IMR-90 (cell line): ENCODE measurements around the gene NCOA3. TPM values are rescaled to one million over a fixed set of nuclear protein-coding genes. Genes with fewer than 3 reads are reported as not detected.

Experiments
- ATAC-seq: fragments of 200-7000 bp; cut with Tn5 transposase; 2 replicates; pipeline ENCODE4 v1.9.1; 2020; ENCODE audit warnings: low read depth, mild to moderate bottlenecking, moderate library complexity
- BruUV-seq: library from RNA; stranded (reverse); fragments of 400-500 nt; replicated peaks from 2 replicates; lab custom pipeline; 2021; lab: Mats Ljungman, UMichigan
- CTCF ChIA-PET: fragments of 300-600 bp; formaldehyde crosslinking; extraction: SDS; loops from one replicate; lab custom pipeline; 2021; ENCODE audit warnings: antibody characterized with exemption; lab: Yijun Ruan, JAX
- POLR2A ChIA-PET: fragments of 300-600 bp; sonication (Branson Sonifier 250); formaldehyde crosslinking; loops from one replicate; lab custom pipeline; 2022; ENCODE audit warnings: antibody characterized with exemption; ENCODE audit not compliant: unreplicated experiment; lab: Charles Lee
- DNase-seq: peaks from one replicate; pipeline ENCODE4 v3.0.0; 2013
- H2AFZ ChIP-seq: replicated peaks from 2 replicates; pipeline ENCODE3; 2013; ENCODE audit warnings: low read length, mild to moderate bottlenecking; ENCODE audit not compliant: poor library complexity
- H2AK5ac ChIP-seq: 2 replicates; pipeline ENCODE4 v1.6.1; 2013; ENCODE audit warnings: low read depth, low read length, inconsistent platforms
- H2AK9ac ChIP-seq: replicated peaks from 2 replicates; pipeline ENCODE3; 2013; ENCODE audit warnings: mild to moderate bottlenecking, low read depth, low read length, moderate library complexity; ENCODE audit not compliant: poor library complexity
- H2BK120ac ChIP-seq: 2 replicates; pipeline ENCODE4 v1.6.1; 2013; ENCODE audit warnings: low read depth, low read length, inconsistent platforms
- H2BK15ac ChIP-seq: 3 replicates; pipeline ENCODE4 v1.6.1; 2013; ENCODE audit warnings: low read depth, low read length, inconsistent platforms
- H2BK20ac ChIP-seq: 2 replicates; pipeline ENCODE4 v1.6.1; 2013; ENCODE audit warnings: low read depth, mild to moderate bottlenecking, inconsistent platforms, low read length, moderate library complexity
- H2BK5ac ChIP-seq: 2 replicates; pipeline ENCODE4 v1.6.1; 2013; ENCODE audit warnings: mild to moderate bottlenecking, low read depth, low read length, inconsistent platforms; ENCODE audit not compliant: poor library complexity, severe bottlenecking
- H3K14ac ChIP-seq: replicated peaks from 2 replicates; pipeline ENCODE4 v1.6.1; 2013; ENCODE audit warnings: low read depth, low read length, inconsistent platforms
- H3K18ac ChIP-seq: 2 replicates; pipeline ENCODE4 v1.6.1; 2013; ENCODE audit warnings: low read depth, low read length, control low read depth
- H3K23ac ChIP-seq: 2 replicates; pipeline ENCODE4 v1.6.1; 2013; ENCODE audit warnings: low read depth, low read length, inconsistent platforms
- H3K27ac ChIP-seq: 2 replicates; pipeline ENCODE4 v1.5.1; 2013; ENCODE audit warnings: mild to moderate bottlenecking, control low read depth, low read length; ENCODE audit not compliant: insufficient read depth
- H3K27me3 ChIP-seq: 2 replicates; pipeline ENCODE4 v1.6.1; 2013; ENCODE audit warnings: low read length; ENCODE audit not compliant: control insufficient read depth, insufficient read depth
- H3K36me3 ChIP-seq: 2 replicates; pipeline ENCODE4 v1.6.1; 2013; ENCODE audit warnings: low read length, mixed read lengths; ENCODE audit not compliant: control insufficient read depth, insufficient read depth
- H3K4ac ChIP-seq: 2 replicates; pipeline ENCODE4 v1.6.1; 2013; ENCODE audit warnings: low read depth, low read length, inconsistent platforms
- H3K4me1 ChIP-seq: 2 replicates; pipeline ENCODE4 v1.6.1; 2013; ENCODE audit warnings: low read length, mixed read lengths; ENCODE audit not compliant: control insufficient read depth, insufficient read depth
- H3K4me2 ChIP-seq: 2 replicates; pipeline ENCODE4 v1.6.1; 2013; ENCODE audit warnings: low read depth, mild to moderate bottlenecking, control low read depth, low read length, moderate library complexity
- H3K4me3 ChIP-seq: 2 replicates; pipeline ENCODE4 v1.5.1; 2013; ENCODE audit warnings: low read depth, mild to moderate bottlenecking, control low read depth, low read length, moderate library complexity; ENCODE audit not compliant: insufficient read depth
- H3K56ac ChIP-seq: 2 replicates; pipeline ENCODE4 v1.6.1; 2013; ENCODE audit warnings: low read length, inconsistent platforms; ENCODE audit not compliant: insufficient read depth; ENCODE audit errors: extremely low read depth
- H3K79me1 ChIP-seq, 2 experiments: 2 replicates each; pipeline ENCODE4 v1.6.1; 2013; ENCODE audit warnings: low read length in 2 of 2, inconsistent platforms in 1 of 2, low read depth in 1 of 2
- H3K9ac ChIP-seq: 2 replicates; pipeline ENCODE4 v1.6.1; 2013; ENCODE audit warnings: low read depth, low read length, control low read depth
- H3K9me1 ChIP-seq: 2 replicates; pipeline ENCODE4 v1.6.1; 2013; ENCODE audit warnings: low read length, inconsistent platforms; ENCODE audit not compliant: insufficient read depth
- H3K9me3 ChIP-seq: 2 replicates; pipeline ENCODE4 v1.6.1; 2013; ENCODE audit warnings: low read length; ENCODE audit not compliant: control insufficient read depth, insufficient read depth
- H4K20me1 ChIP-seq: 2 replicates; pipeline ENCODE4 v1.6.1; 2013; ENCODE audit warnings: low read length, inconsistent platforms; ENCODE audit not compliant: insufficient read depth
- H4K5ac ChIP-seq: 2 replicates; pipeline ENCODE4 v1.6.1; 2013; ENCODE audit warnings: mild to moderate bottlenecking, low read depth, low read length, control low read depth
- H4K8ac ChIP-seq, 2 experiments: 2 replicates each; pipeline ENCODE4 v1.6.1; 2013; ENCODE audit warnings: low read depth in 2 of 2, low read length in 2 of 2, control low read depth in 1 of 2, inconsistent platforms in 1 of 2
- H4K91ac ChIP-seq: 2 replicates; pipeline ENCODE4 v1.6.1; 2013; ENCODE audit warnings: low read depth, low read length, inconsistent platforms; ENCODE audit not compliant: insufficient read depth
- BHLHE40 ChIP-seq: fragments of 150-350 bp; IDR thresholded peaks from 2 replicates; pipeline ENCODE4 v1.6.1; 2016; ENCODE audit warnings: mild to moderate bottlenecking, low read depth, low read length
- CEBPB ChIP-seq: IDR thresholded peaks from 2 replicates; pipeline ENCODE4 v1.6.1; 2012; ENCODE audit warnings: low read depth, low read length, improper control_type of control experiment
- CHD1 ChIP-seq: IDR thresholded peaks from 2 replicates; pipeline ENCODE4 v1.6.1; 2012; ENCODE audit warnings: low read depth, low read length, improper control_type of control experiment
- FOS ChIP-seq: fragments of 150-350 bp; IDR thresholded peaks from 2 replicates; pipeline ENCODE4 v1.6.1; 2016; ENCODE audit warnings: low read depth, low read length
- MAFK ChIP-seq: IDR thresholded peaks from 2 replicates; pipeline ENCODE4 v1.6.1; 2012; ENCODE audit warnings: low read depth, low read length, improper control_type of control experiment
- MAZ ChIP-seq: IDR thresholded peaks from 2 replicates; pipeline ENCODE4 v1.6.1; 2012; ENCODE audit warnings: low read depth, mild to moderate bottlenecking, low read length, improper control_type of control experiment, moderate library complexity, borderline replicate concordance
- MXI1 ChIP-seq: IDR thresholded peaks from 2 replicates; pipeline ENCODE4 v1.6.1; 2012; ENCODE audit warnings: low read depth, mild to moderate bottlenecking, low read length, moderate library complexity, borderline replicate concordance
- NFE2L2 ChIP-seq: fragments of 150-350 bp; IDR thresholded peaks from 2 replicates; pipeline ENCODE4 v1.6.1; 2016; ENCODE audit warnings: low read depth, mild to moderate bottlenecking, low read length
- POLR2A ChIP-seq: IDR thresholded peaks from 2 replicates; pipeline ENCODE4 v1.6.1; 2012; ENCODE audit warnings: mild to moderate bottlenecking, low read depth, low read length
- RAD21 ChIP-seq: IDR thresholded peaks from 2 replicates; pipeline ENCODE4 v1.6.1; 2012; ENCODE audit warnings: low read length, improper control_type of control experiment
- RCOR1 ChIP-seq: IDR thresholded peaks from 2 replicates; pipeline ENCODE4 v1.6.1; 2012; ENCODE audit warnings: mild to moderate bottlenecking, low read length, improper control_type of control experiment; ENCODE audit not compliant: insufficient replicate concordance
- RFX5 ChIP-seq: IDR thresholded peaks from 2 replicates; pipeline ENCODE4 v1.8.0; 2012; ENCODE audit warnings: low read depth, mild to moderate bottlenecking, low read length, moderate library complexity
- SMC3 ChIP-seq: fragments of 150-350 bp; IDR thresholded peaks from 2 replicates; pipeline ENCODE4 v1.6.1; 2016; ENCODE audit warnings: low read depth, mild to moderate bottlenecking, antibody characterized with exemption, low read length, moderate library complexity
- WGBS, 2 experiments: methylation state at CpG; one replicate each; pipeline versions ENCODE4 v1.1.5 to v1.1.7; 2013; ENCODE audit warnings: missing lambda C conversion rate in 2 of 2; ENCODE audit not compliant: insufficient read length in 1 of 2; ENCODE audit errors: extremely low coverage in 2 of 2; 5-methylcytosine and 5-hydroxymethylcytosine counted together
- dilution Hi-C: fragments of 300-500 bp; cut with HindIII; formaldehyde crosslinking; loops from one replicate; pipeline ENCODE4 v1.14.3; 2018; ENCODE audit warnings: low sequenced_read_pairs; ENCODE audit not compliant: unreplicated experiment
- in situ Hi-C: fragments of 300-500 bp; cut with MboI; formaldehyde crosslinking; loops from 3 replicates; pipeline ENCODE4 v1.14.3; 2019; ENCODE audit warnings: low sequenced_read_pairs, inconsistent platforms, mixed read lengths
- intact Hi-C: fragments of 100-400 bp; cut with micrococcal nuclease; formaldehyde crosslinking; loops from 2 replicates; pipeline ENCODE4 v1.10.0; 2022
- polyA plus RNA-seq, 3 experiments: library from polyadenylated mRNA; depleted of rRNA; stranded (reverse); fragments of >200 nt; gene quantifications; 2 replicates each; pipeline ENCODE4 v1.2.3, GENCODE V29; 2012; ENCODE audit warnings: low replicate concordance in 1 of 3
- total RNA-seq: library from RNA; depleted of rRNA; stranded (reverse); fragments of >200 nt; gene quantifications from 2 replicates; pipeline ENCODE4 v1.2.3, GENCODE V29; 2012
- TF ChIP-seq, protein P1 (sequence below): fragments of 150-350 bp; IDR thresholded peaks from 2 replicates; pipeline ENCODE4 v1.6.1; 2016; ENCODE audit warnings: low read depth, mild to moderate bottlenecking, low read length, moderate library complexity, borderline replicate concordance
- TF ChIP-seq, protein P2 (sequence below): fragments of 150-350 bp; IDR thresholded peaks from 2 replicates; pipeline ENCODE4 v1.6.1; 2017; ENCODE audit warnings: mild to moderate bottlenecking, antibody characterized with exemption, low read length, low read depth
- TF ChIP-seq, protein P3 (sequence below): conservative IDR thresholded peaks from 2 replicates; pipeline ENCODE4 v1.5.1; 2012; ENCODE audit warnings: mild to moderate bottlenecking, low read depth, low read length, improper control_type of control experiment

NCOA3 gene
- total and polyA plus RNA-seq, 2 of the 4 experiments (the other 2 are of a cell fraction): 8.8 to 29.0 TPM

DNA sequence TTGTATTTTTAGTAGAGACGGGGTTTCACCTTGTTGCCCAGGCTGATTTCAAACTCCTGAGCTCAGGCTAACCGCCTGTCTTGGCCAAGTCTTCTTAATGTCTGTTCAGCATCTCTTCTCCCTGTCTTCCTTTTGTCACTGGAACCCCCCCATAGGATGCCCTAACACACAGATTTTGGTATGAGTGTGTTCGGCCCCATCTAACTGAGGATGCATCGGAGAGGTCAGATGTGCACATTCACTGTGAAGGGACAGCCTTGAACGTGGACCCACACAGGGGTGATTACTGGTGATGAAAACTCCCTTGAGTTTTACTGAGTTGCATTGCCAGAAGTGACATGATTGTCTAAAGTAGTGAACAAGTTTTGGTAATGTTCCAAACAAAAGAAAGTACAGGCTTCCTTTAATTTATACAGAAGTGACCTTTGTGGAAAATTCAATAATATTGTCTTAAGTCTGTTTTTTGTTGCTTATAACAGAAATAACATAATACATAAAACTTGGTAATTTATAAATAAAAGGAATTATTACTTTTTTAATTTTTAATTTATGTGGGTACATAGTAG lies 40.5 kb upstream of the NCOA3 start:
- Histone ChIP-seq H4K5ac (no peak overlapping the region), H3K18ac (no peak overlapping the region), H3K56ac (no peak overlapping the region), H2AK5ac (no peak overlapping the region), H3K27ac (no peak overlapping the region), H4K91ac (no peak overlapping the region), H3K14ac (no peak overlapping the region), H2AK9ac (no peak overlapping the region), H3K4ac (no peak overlapping the region), H3K79me1 (no peaks in the 10 kb centered on the region), H3K27me3 (no peaks in the 10 kb centered on the region), H3K36me3 (no peaks in the 10 kb centered on the region), H2BK5ac (no peak overlapping the region), H4K20me1 (no peaks in the 10 kb centered on the region), H3K9me3 (no peaks in the 10 kb centered on the region), H2BK15ac (no peak overlapping the region), H3K23ac (no peak overlapping the region), H3K9ac (no peak overlapping the region), H2BK20ac (no peak overlapping the region), H2AFZ (no peak overlapping the region), H3K4me1 (peaks cover 2% of the 10 kb centered on the region; the same call in 1 of the 2 replicates), H2BK120ac (no peak overlapping the region), H3K4me3 (no peak overlapping the region), H3K4me2 (no peak overlapping the region), H4K8ac (no peak overlapping the region), H3K9me1 (no peaks in the 10 kb centered on the region)
- dilution Hi-C loops: no loop called here
- DNase-seq: no peak
- ChIA-PET CTCF (interaction anchor here (0.6 kb wide), 1 partner anchor 43 kb away, joined by 3 read pairs; no protein-coding TSS in a partner anchor), POLR2A (no interaction called here)
- no peak for ATAC-seq
- in situ Hi-C loops: no loop called here
- BruUV-seq: no TSS peak
- 100% methylated on average over 1 of the region's 5 CpGs; no CpG with 5 or more reads in 1 of the 2 experiments for WGBS, 2 experiments
- intact Hi-C loops: no loop called here
- TF ChIP-seq MXI1: no peak
- no peak for TF ChIP-seq NFE2L2
- TF ChIP-seq, protein P1, sequence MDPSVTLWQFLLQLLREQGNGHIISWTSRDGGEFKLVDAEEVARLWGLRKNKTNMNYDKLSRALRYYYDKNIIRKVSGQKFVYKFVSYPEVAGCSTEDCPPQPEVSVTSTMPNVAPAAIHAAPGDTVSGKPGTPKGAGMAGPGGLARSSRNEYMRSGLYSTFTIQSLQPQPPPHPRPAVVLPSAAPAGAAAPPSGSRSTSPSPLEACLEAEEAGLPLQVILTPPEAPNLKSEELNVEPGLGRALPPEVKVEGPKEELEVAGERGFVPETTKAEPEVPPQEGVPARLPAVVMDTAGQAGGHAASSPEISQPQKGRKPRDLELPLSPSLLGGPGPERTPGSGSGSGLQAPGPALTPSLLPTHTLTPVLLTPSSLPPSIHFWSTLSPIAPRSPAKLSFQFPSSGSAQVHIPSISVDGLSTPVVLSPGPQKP: no peak
- no peak for TF ChIP-seq MAZ
- TF ChIP-seq CEBPB: no peak
- TF ChIP-seq CHD1: no peak
- no peak for TF ChIP-seq RFX5
- TF ChIP-seq FOS: no peak
- TF ChIP-seq SMC3: no peak
- TF ChIP-seq BHLHE40: no peak
- no peak for TF ChIP-seq MAFK
- no peak for TF ChIP-seq RCOR1
- TF ChIP-seq RAD21: no peak
- TF ChIP-seq, protein P2, sequence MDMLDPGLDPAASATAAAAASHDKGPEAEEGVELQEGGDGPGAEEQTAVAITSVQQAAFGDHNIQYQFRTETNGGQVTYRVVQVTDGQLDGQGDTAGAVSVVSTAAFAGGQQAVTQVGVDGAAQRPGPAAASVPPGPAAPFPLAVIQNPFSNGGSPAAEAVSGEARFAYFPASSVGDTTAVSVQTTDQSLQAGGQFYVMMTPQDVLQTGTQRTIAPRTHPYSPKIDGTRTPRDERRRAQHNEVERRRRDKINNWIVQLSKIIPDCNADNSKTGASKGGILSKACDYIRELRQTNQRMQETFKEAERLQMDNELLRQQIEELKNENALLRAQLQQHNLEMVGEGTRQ: no peak
- TF ChIP-seq POLR2A: no peak
- TF ChIP-seq, protein P3, sequence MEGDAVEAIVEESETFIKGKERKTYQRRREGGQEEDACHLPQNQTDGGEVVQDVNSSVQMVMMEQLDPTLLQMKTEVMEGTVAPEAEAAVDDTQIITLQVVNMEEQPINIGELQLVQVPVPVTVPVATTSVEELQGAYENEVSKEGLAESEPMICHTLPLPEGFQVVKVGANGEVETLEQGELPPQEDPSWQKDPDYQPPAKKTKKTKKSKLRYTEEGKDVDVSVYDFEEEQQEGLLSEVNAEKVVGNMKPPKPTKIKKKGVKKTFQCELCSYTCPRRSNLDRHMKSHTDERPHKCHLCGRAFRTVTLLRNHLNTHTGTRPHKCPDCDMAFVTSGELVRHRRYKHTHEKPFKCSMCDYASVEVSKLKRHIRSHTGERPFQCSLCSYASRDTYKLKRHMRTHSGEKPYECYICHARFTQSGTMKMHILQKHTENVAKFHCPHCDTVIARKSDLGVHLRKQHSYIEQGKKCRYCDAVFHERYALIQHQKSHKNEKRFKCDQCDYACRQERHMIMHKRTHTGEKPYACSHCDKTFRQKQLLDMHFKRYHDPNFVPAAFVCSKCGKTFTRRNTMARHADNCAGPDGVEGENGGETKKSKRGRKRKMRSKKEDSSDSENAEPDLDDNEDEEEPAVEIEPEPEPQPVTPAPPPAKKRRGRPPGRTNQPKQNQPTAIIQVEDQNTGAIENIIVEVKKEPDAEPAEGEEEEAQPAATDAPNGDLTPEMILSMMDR: no peak
